Neural progenitor cell (in vitro differentiated cells): ENCODE results near the gene BTAF1. TPM values are rescaled to one million over a fixed set of nuclear protein-coding genes. Genes with fewer than 3 reads are reported as not detected.

Experiments used
- DNase-seq: peaks from one replicate; pipeline ENCODE4 v3.0.0-alpha.2; 2016; ENCODE audit warnings: low spot score
- H2AFZ ChIP-seq: fragments of 200-600 bp; sonication (generic); replicated peaks from 2 replicates; pipeline ENCODE4 v1.6.1; 2016; ENCODE audit warnings: antibody characterized with exemption
- H3F3A ChIP-seq: fragments of 200-600 bp; sonication (generic); 2 replicates; pipeline ENCODE4 v1.6.1; 2016; ENCODE audit warnings: antibody characterized with exemption, low read depth
- H3K27ac ChIP-seq: fragments of 200-600 bp; sonication (generic); 2 replicates; pipeline ENCODE4 v1.5.1; 2016; ENCODE audit warnings: mild to moderate bottlenecking
- H3K27me3 ChIP-seq: fragments of 200-600 bp; sonication (generic); 2 replicates; pipeline ENCODE4 v1.6.1; 2016; ENCODE audit warnings: mild to moderate bottlenecking, moderate library complexity
- H3K36me3 ChIP-seq: fragments of 200-600 bp; sonication (generic); 2 replicates; pipeline ENCODE4 v1.5.1; 2016
- H3K4me1 ChIP-seq: fragments of 200-600 bp; sonication (generic); 2 replicates; pipeline ENCODE4 v1.6.1; 2016; ENCODE audit warnings: mixed run types
- H3K4me2 ChIP-seq: fragments of 200-600 bp; sonication (generic); 2 replicates; pipeline ENCODE4 v1.6.1; 2016
- H3K4me3 ChIP-seq: fragments of 200-600 bp; sonication (generic); 2 replicates; pipeline ENCODE4 v1.5.1; 2016
- H3K79me2 ChIP-seq: fragments of 200-600 bp; sonication (generic); 2 replicates; pipeline ENCODE4 v1.6.1; 2016; ENCODE audit warnings: low read depth
- H3K9ac ChIP-seq: fragments of 200-600 bp; sonication (generic); 2 replicates; pipeline ENCODE4 v1.6.1; 2016
- H3K9me3 ChIP-seq: fragments of 200-600 bp; sonication (generic); 2 replicates; pipeline ENCODE4 v1.5.1; 2016; ENCODE audit warnings: low read depth
- H4K20me1 ChIP-seq: fragments of 200-600 bp; sonication (generic); 2 replicates; pipeline ENCODE4 v1.6.1; 2016; ENCODE audit warnings: low read depth
- H3K27ac Mint-ChIP-seq: 3 replicates; pipeline ENCODE4 v1.8.0; 2021; ENCODE audit warnings: mixed read lengths
- H3K27me3 Mint-ChIP-seq: 2 replicates; pipeline ENCODE4 v1.8.0; 2022; ENCODE audit warnings: low read depth, mild to moderate bottlenecking, inconsistent platforms, moderate library complexity, mixed read lengths; ENCODE audit not compliant: insufficient read depth
- H3K36me3 Mint-ChIP-seq: 3 replicates; pipeline ENCODE4 v1.8.0; 2021; ENCODE audit warnings: mixed read lengths
- H3K4me1 Mint-ChIP-seq: 3 replicates; pipeline ENCODE4 v1.8.0; 2021; ENCODE audit warnings: mixed read lengths
- H3K4me3 Mint-ChIP-seq: 3 replicates; pipeline ENCODE4 v1.8.0; 2021; ENCODE audit warnings: mild to moderate bottlenecking, moderate library complexity, mixed read lengths
- H3K9me3 Mint-ChIP-seq: 3 replicates; pipeline ENCODE4 v1.8.0; 2020; ENCODE audit warnings: mixed read lengths
- CTCF ChIP-seq: fragments of 200-600 bp; sonication (generic); IDR thresholded peaks from 2 replicates; pipeline ENCODE4 v1.5.1; 2017; ENCODE audit warnings: antibody characterized with exemption, mild to moderate bottlenecking
- EZH2 ChIP-seq: fragments of 200-600 bp; sonication (generic); IDR thresholded peaks from 2 replicates; pipeline ENCODE4 v1.6.1; 2017; ENCODE audit warnings: antibody characterized with exemption, mild to moderate bottlenecking, moderate library complexity
- EZH2phosphoT487 ChIP-seq: fragments of 200-600 bp; sonication (generic); IDR thresholded peaks from 2 replicates; pipeline ENCODE4 v1.6.1; 2017; ENCODE audit warnings: antibody characterized with exemption
- total RNA-seq: library from RNA; depleted of rRNA; stranded (reverse); fragments of >200 nt; gene quantifications from 2 replicates; pipeline ENCODE4 v1.2.3, GENCODE V29; 2015; ENCODE audit warnings: low replicate concordance

BTAF1 gene
- total RNA-seq, 1 donor from 2014 or later = 127 TPM

- TF ChIP-seq EZH2 (no peak), EZH2phosphoT487 (no peak), CTCF (no peak)
- Histone ChIP-seq H3K36me3 (peaks cover 24% of the 10 kb centered on the region), H3F3A (peaks cover 11% of the 10 kb centered on the region)
Observed at GRCh38 chr10:91987397-91988037, 63.9 kb downstream of the BTAF1 start.

DNA sequence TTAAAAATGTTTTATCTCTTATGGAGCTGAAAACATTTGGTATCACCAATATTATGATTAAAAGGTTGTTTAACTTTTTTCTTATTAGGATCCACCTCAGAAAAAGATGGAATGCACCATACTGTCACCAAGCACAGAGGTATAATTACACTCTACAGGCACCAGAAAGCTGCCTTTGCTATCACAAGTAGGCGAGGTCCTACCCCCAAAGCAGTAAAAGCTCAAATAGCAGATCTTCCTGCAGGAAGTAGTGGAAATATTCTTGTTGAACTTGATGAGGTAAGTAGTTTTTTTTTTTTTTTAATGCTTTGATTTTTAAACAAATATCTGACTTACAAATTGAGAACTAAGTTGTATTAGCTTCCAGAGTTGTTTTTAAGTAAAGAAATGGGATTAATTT lies 68.5 kb downstream of the BTAF1 start:
- H3K9me3 ChIP-seq = no peaks in the 10 kb centered on the region
- Mint-ChIP-seq H3K27ac (no peak overlapping the region), H3K9me3 (no peaks in the 10 kb centered on the region), H3K4me1 (no peaks in the 10 kb centered on the region), H3K27me3 (no peaks in the 10 kb centered on the region), H3K4me3 (no peak overlapping the region), H3K36me3 (peaks cover 29% of the 10 kb centered on the region)
- no peak overlapping the region for H3K9ac ChIP-seq
- no peaks in the 10 kb centered on the region for H4K20me1 ChIP-seq
- no peaks in the 10 kb centered on the region for H3K79me2 ChIP-seq
- DNase-seq = no peak
- peaks cover 2% of the 10 kb centered on the region for H3F3A ChIP-seq
- peaks cover 16% of the 10 kb centered on the region for H3K36me3 ChIP-seq
- H3K4me2 ChIP-seq = no peak overlapping the region
- H3K27ac ChIP-seq = no peak overlapping the region
- H2AFZ ChIP-seq = no peak overlapping the region
- H3K4me1 ChIP-seq = no peaks in the 10 kb centered on the region
- H3K27me3 ChIP-seq = no peaks in the 10 kb centered on the region
- TF ChIP-seq CTCF = no peak
- TF ChIP-seq EZH2 = no peak
- no peak for TF ChIP-seq EZH2phosphoT487
- H3K4me3 ChIP-seq = no peak overlapping the region

More at GRCh38 chr10:91987397-91988037, 63.9 kb downstream of the BTAF1 start:
- H3K4me1 ChIP-seq = no peaks in the 10 kb centered on the region
- Mint-ChIP-seq H3K36me3 (peaks cover 44% of the 10 kb centered on the region), H3K27me3 (no peaks in the 10 kb centered on the region), H3K4me3 (no peak overlapping the region), H3K9me3 (no peaks in the 10 kb centered on the region), H3K4me1 (no peaks in the 10 kb centered on the region), H3K27ac (no peak overlapping the region)
- H3K4me3 ChIP-seq = no peak overlapping the region
- H4K20me1 ChIP-seq = no peaks in the 10 kb centered on the region
- H3K9me3 ChIP-seq = no peaks in the 10 kb centered on the region
- DNase-seq = no peak
- no peaks in the 10 kb centered on the region for H3K79me2 ChIP-seq
- H3K4me2 ChIP-seq = no peak overlapping the region
- H3K27me3 ChIP-seq = no peaks in the 10 kb centered on the region
- H2AFZ ChIP-seq = no peak overlapping the region
- no peak overlapping the region for H3K9ac ChIP-seq
- H3K27ac ChIP-seq = peak overlapping the region; percentile 4

- no peaks in the 10 kb centered on the region for H3K9me3 ChIP-seq
- no peak overlapping the region for H2AFZ ChIP-seq
- H3K4me3 ChIP-seq = no peak overlapping the region
- Mint-ChIP-seq H3K9me3 (peaks cover 5% of the 10 kb centered on the region), H3K36me3 (peaks cover 39% of the 10 kb centered on the region), H3K4me3 (no peak overlapping the region), H3K4me1 (no peaks in the 10 kb centered on the region), H3K27me3 (no peaks in the 10 kb centered on the region), H3K27ac (no peak overlapping the region)
- no peak overlapping the region for H3K4me2 ChIP-seq
- peaks cover 16% of the 10 kb centered on the region for H3K36me3 ChIP-seq
- no peak for DNase-seq
- H3F3A ChIP-seq = peaks cover 5% of the 10 kb centered on the region
- no peaks in the 10 kb centered on the region for H4K20me1 ChIP-seq
- no peak overlapping the region for H3K9ac ChIP-seq
- H3K4me1 ChIP-seq = no peaks in the 10 kb centered on the region
- no peak for TF ChIP-seq EZH2phosphoT487
- TF ChIP-seq EZH2 = no peak
- TF ChIP-seq CTCF = no peak
- H3K27me3 ChIP-seq = no peaks in the 10 kb centered on the region
- no peak overlapping the region for H3K27ac ChIP-seq
- no peaks in the 10 kb centered on the region for H3K79me2 ChIP-seq
Observed at GRCh38 chr10:91996266-91996665, 72.7 kb downstream of the BTAF1 start.
